CD14-positive monocyte (primary cell): ENCODE results near the gene KISS1R. TPM values are rescaled to one million over a fixed set of nuclear protein-coding genes. Genes with fewer than 3 reads are reported as not detected.

Experiments used
- DNase-seq, 3 donors: peaks; one replicate each; pipeline ENCODE4 v3.0.0-alpha.2; 2011 to 2022
- H2AFZ ChIP-seq: 2 replicates; pipeline ENCODE4 v1.6.0; 2012; ENCODE audit warnings: mild to moderate bottlenecking, low read depth, low read length, inconsistent platforms; ENCODE audit not compliant: insufficient read depth, poor library complexity, severe bottlenecking
- H3K27ac ChIP-seq, 2 donors: 1 replicate in 1 of 2; 2 replicates in 1 of 2; pipeline ENCODE4 v1.5.1; 2012 to 2013; ENCODE audit warnings: low read length in 2 of 2, control low read depth in 1 of 2, inconsistent platforms in 1 of 2, low read depth in 1 of 2, mild to moderate bottlenecking in 1 of 2
- H3K27me3 ChIP-seq, 2 donors: one replicate each; pipeline versions ENCODE4 v1.6.0 to v1.6.1; 2011 to 2013; ENCODE audit warnings: low read length in 2 of 2; ENCODE audit not compliant: control insufficient read depth in 2 of 2, insufficient read depth in 2 of 2
- H3K36me3 ChIP-seq, 2 donors: replicated peaks in 1 of 2; 1 replicate in 1 of 2; 2 replicates in 1 of 2; pipeline versions ENCODE4 v1.5.1 to v1.6.1; 2012 to 2013; ENCODE audit warnings: low read length in 2 of 2, control low read depth in 1 of 2, inconsistent platforms in 1 of 2, mild to moderate bottlenecking in 1 of 2; ENCODE audit not compliant: insufficient read depth in 2 of 2, control insufficient read depth in 1 of 2
- H3K4me1 ChIP-seq, 2 donors: 1 replicate in 1 of 2; 2 replicates in 1 of 2; pipeline versions ENCODE4 v1.5.1 to v1.6.1; 2012 to 2013; ENCODE audit warnings: low read length in 2 of 2, control low read depth in 1 of 2, inconsistent platforms in 1 of 2, mild to moderate bottlenecking in 1 of 2, moderate library complexity in 1 of 2; ENCODE audit not compliant: insufficient read depth in 2 of 2, control insufficient read depth in 1 of 2
- H3K4me2 ChIP-seq: replicated peaks from 2 replicates; pipeline ENCODE3; 2012; ENCODE audit warnings: low read length, moderate library complexity, mild to moderate bottlenecking; ENCODE audit not compliant: poor library complexity, severe bottlenecking; ENCODE audit errors: extremely low read depth
- H3K4me3 ChIP-seq, 3 experiments: fragments of 200-600 bp in 1 of 3; sonication (generic) in 1 of 3; replicated peaks in 1 of 3; 1 replicate in 2 of 3; 2 replicates in 1 of 3; pipeline ENCODE4 v1.5.1; 2011 to 2013; ENCODE audit warnings: low read length in 3 of 3, mild to moderate bottlenecking in 3 of 3, control low read depth in 2 of 3, low read depth in 2 of 3, inconsistent platforms in 1 of 3, moderate library complexity in 1 of 3
- H3K79me2 ChIP-seq: 2 replicates; pipeline ENCODE4 v1.6.0; 2012; ENCODE audit warnings: mild to moderate bottlenecking, control low read depth, inconsistent platforms, low read length, moderate library complexity; ENCODE audit not compliant: insufficient read depth
- H3K9ac ChIP-seq: 2 replicates; pipeline ENCODE4 v1.6.0; 2017; ENCODE audit warnings: low read length, mild to moderate bottlenecking; ENCODE audit not compliant: insufficient read depth, poor library complexity, severe bottlenecking
- H3K9me3 ChIP-seq, 2 donors: replicated peaks in 1 of 2; 1 replicate in 1 of 2; 2 replicates in 1 of 2; pipeline versions ENCODE4 v1.5.1 to v1.6.1; 2012 to 2013; ENCODE audit warnings: low read length in 2 of 2, control low read depth in 1 of 2; ENCODE audit not compliant: control insufficient read depth in 1 of 2, insufficient read depth in 1 of 2
- H4K20me1 ChIP-seq: 2 replicates; pipeline ENCODE4 v1.6.0; 2012; ENCODE audit warnings: mild to moderate bottlenecking, low read length, control low read depth, moderate library complexity; ENCODE audit not compliant: insufficient read depth
- H3K27ac Mint-ChIP-seq, 7 donors: one replicate each; pipeline ENCODE4 v1.8.0; 2020; ENCODE audit warnings: mild to moderate bottlenecking in 7 of 7, mixed read lengths in 7 of 7, moderate library complexity in 6 of 7, inconsistent platforms in 2 of 7
- H3K27me3 Mint-ChIP-seq, 3 donors: one replicate each; pipeline ENCODE4 v1.8.0; 2021 to 2022; ENCODE audit warnings: low read depth in 3 of 3, mild to moderate bottlenecking in 3 of 3, mixed read lengths in 3 of 3, moderate library complexity in 3 of 3, inconsistent platforms in 1 of 3
- H3K36me3 Mint-ChIP-seq, 2 donors: one replicate each; pipeline ENCODE4 v1.8.0; 2020; ENCODE audit warnings: mixed read lengths in 2 of 2, inconsistent platforms in 1 of 2, mild to moderate bottlenecking in 1 of 2
- H3K4me1 Mint-ChIP-seq: one replicate; pipeline ENCODE4 v1.8.0; 2020; ENCODE audit warnings: mild to moderate bottlenecking, mixed read lengths
- H3K4me3 Mint-ChIP-seq, 2 donors: one replicate each; pipeline ENCODE4 v1.8.0; 2020; ENCODE audit warnings: mild to moderate bottlenecking in 2 of 2, mixed read lengths in 2 of 2, moderate library complexity in 1 of 2
- H3K9me3 Mint-ChIP-seq, 7 donors: one replicate each; pipeline ENCODE4 v1.8.0; 2020 to 2022; ENCODE audit warnings: mixed read lengths in 7 of 7, mild to moderate bottlenecking in 6 of 7, moderate library complexity in 6 of 7, inconsistent platforms in 2 of 7
- WGBS: methylation state at CpG from one replicate; pipeline ENCODE4 v1.1.5; 2013; ENCODE audit warnings: missing lambda C conversion rate; ENCODE audit not compliant: insufficient coverage; 5-methylcytosine and 5-hydroxymethylcytosine counted together
- intact Hi-C, 2 donors: fragments of 100-400 bp; cut with micrococcal nuclease; formaldehyde crosslinking; loops; one replicate each; pipeline versions ENCODE4 v1.15.0 to v1.15.1; 2023
- polyA plus RNA-seq, 3 donors: library from polyadenylated mRNA; depleted of rRNA in 1 of 3; unstranded in 2 of 3; stranded (reverse) in 1 of 3; fragments of 300-500 nt in 2 of 3; fragments of >200 nt in 1 of 3; fragmentation: Illumina TruSeq in 2 of 3; gene quantifications; 1 replicate in 2 of 3; 2 replicates in 1 of 3; pipeline ENCODE4 v1.2.3, GENCODE V29; 2012 to 2021
- TF ChIP-seq, protein P1 (sequence below): fragments of 200-600 bp; IDR thresholded peaks from one replicate; pipeline ENCODE4 v1.8.0; 2022; ENCODE audit warnings: antibody characterized with exemption, mild to moderate bottlenecking

The KISS1R gene
- polyA plus RNA-seq, 3 donors = not detected

DNA sequence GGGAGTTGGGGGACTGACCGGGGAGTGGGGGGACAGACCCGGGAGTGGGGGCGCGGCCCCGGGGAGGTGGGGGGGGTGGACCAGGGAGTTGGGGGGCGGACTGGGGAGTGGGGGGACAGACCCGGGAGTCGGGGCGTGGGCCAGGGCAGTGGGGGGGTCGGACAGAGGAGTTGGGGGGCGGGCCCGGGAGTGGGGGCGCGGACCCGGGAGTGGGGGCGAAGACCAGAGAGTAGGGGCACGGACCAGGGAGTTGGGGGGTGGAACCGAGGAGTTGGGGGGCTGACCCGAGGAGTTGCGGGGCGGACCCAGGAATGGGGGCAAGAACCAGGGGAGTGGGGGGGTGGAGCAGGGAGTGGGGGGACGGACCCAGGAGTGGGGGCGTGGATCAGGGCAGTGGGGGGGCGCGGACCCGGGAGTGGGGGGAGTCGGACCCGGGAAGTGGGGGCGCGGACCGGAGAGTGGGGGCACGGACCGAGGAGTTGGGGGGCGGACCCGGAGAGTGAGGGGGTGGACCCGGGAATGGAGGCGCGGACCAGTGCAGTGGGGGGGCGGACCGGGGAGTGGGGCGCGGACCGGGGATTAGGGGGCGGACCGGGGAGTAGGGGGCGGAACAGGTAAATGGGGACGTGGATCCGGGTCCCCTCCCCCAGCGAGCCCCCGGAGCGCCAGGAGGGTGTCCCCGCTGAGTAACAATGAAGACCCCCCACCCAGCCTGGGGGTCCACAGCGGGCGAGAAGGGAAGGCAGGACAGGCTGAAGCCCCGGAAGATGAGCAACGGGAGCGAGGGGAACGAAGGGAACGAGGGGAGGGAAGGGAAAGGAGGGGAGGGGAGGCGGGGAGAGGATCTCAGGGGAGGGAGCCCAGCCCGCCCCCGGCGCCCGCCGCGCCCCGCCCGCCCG lies 4.7 kb upstream of the KISS1R start:
- Mint-ChIP-seq H3K36me3 (peaks cover 4 to 9% of the 10 kb centered on the region in 2 donors), H3K27ac (peak overlapping the region in 6 of 7 donors; percentile 51 to 85 (median 76)), H3K4me1 (peaks cover 43% of the 10 kb centered on the region), H3K9me3 (peaks cover 0 to 3% (median 0%) of the 10 kb centered on the region in 7 donors), H3K4me3 (peak overlapping the region; percentile 83), H3K27me3 (peaks cover 13 to 15% (median 15%) of the 10 kb centered on the region in 3 donors)
- peaks cover 52% of the 10 kb centered on the region for H3K79me2 ChIP-seq
- TF ChIP-seq, protein P1, sequence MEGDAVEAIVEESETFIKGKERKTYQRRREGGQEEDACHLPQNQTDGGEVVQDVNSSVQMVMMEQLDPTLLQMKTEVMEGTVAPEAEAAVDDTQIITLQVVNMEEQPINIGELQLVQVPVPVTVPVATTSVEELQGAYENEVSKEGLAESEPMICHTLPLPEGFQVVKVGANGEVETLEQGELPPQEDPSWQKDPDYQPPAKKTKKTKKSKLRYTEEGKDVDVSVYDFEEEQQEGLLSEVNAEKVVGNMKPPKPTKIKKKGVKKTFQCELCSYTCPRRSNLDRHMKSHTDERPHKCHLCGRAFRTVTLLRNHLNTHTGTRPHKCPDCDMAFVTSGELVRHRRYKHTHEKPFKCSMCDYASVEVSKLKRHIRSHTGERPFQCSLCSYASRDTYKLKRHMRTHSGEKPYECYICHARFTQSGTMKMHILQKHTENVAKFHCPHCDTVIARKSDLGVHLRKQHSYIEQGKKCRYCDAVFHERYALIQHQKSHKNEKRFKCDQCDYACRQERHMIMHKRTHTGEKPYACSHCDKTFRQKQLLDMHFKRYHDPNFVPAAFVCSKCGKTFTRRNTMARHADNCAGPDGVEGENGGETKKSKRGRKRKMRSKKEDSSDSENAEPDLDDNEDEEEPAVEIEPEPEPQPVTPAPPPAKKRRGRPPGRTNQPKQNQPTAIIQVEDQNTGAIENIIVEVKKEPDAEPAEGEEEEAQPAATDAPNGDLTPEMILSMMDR = no peak
- intact Hi-C loops = no loop called here
- no peaks in the 10 kb centered on the region for H3K9me3 ChIP-seq
- peak overlapping the region; percentile 85 for H3K4me2 ChIP-seq
- no peak for DNase-seq
- H4K20me1 ChIP-seq = peaks cover 6% of the 10 kb centered on the region
- peak overlapping the region; percentile 57 to 90 for H3K27ac ChIP-seq
- H3K4me3 ChIP-seq = peak overlapping the region; percentile 86 to 93 (median 86)
- H3K36me3 ChIP-seq = no peaks in the 10 kb centered on the region
- 0% methylated on average over 17 of the region's 69 CpGs for WGBS
- no peak overlapping the region for H2AFZ ChIP-seq
- H3K4me1 ChIP-seq = peaks cover 49 to 70% of the 10 kb centered on the region in 2 donors
- peak overlapping the region; percentile 93 for H3K9ac ChIP-seq
- H3K27me3 ChIP-seq = peaks cover 7 to 10% of the 10 kb centered on the region in 2 donors

DNA sequence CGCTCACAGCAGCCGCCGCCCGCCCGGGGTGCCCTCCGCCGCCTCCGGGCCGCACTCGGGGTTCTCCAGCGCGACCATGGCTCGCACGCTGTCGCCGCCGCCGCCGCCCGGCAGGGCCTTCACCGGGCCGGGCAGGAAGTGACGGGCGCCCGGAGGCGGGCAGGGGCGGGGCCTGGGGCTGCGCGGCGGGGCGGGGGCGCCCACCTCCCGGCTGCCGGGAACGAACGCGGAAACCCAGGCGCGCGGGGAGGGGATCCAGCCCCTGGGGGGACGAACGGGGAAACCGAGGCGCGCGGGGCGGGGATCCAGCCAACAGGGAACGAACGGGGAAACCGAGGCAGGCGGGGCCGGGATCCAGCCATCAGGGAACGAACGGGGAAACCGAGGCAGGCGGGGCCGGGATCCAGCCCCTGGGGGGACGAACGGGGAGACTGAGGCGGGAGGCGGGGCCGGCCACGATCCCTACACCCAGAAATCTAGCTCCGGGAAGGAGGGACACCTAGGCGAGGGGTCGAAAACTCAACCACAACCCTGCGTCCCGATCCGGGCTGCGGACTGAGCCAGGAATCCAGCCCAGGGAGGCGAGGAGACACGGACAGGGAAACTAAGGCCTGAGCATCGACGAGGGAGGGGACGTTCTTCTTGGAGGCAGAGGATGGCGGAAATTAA lies 3.9 kb upstream of the KISS1R start, which contains the start of gene R3HDM4:
Gene R3HDM4, minus strand, starts transcription at position 140 of the 669 bp plus-strand sequence. Its CDS starts 62 bp downstream, at position 78.
- TF ChIP-seq, protein P1 = no peak
- no peaks in the 10 kb centered on the region for H3K9me3 ChIP-seq
- H3K36me3 ChIP-seq = no peaks in the 10 kb centered on the region
- peak within 1 kb of the TSS; percentile 93 for H3K9ac ChIP-seq
- Mint-ChIP-seq H3K4me1 (peaks cover 37% of the 10 kb centered on the region), H3K27me3 (peaks cover 17 to 23% (median 19%) of the 10 kb centered on the region in 3 donors), H3K4me3 (peak within 1 kb of the TSS; percentile 83), H3K36me3 (peaks cover 4 to 9% of the 10 kb centered on the region in 2 donors), H3K27ac (peak within 1 kb of the TSS; percentile 75 to 94 (median 86)), H3K9me3 (peaks cover 0 to 3% (median 0%) of the 10 kb centered on the region in 7 donors)
- peaks cover 6% of the 10 kb centered on the region for H4K20me1 ChIP-seq
- H3K79me2 ChIP-seq = peaks cover 45% of the 10 kb centered on the region
- H2AFZ ChIP-seq = peak within 1 kb of the TSS; percentile 85
- intact Hi-C loops = no loop called here
- peak within 1 kb of the TSS; percentile 84 to 90 for H3K27ac ChIP-seq
- WGBS = under 1% methylated on average over 70 of the region's 76 CpGs
- peak; percentile 49 to 71 (median 66) for DNase-seq
- peak within 1 kb of the TSS; percentile 86 to 93 (median 89) for H3K4me3 ChIP-seq
- peak within 1 kb of the TSS; percentile 85 for H3K4me2 ChIP-seq
- H3K27me3 ChIP-seq = peaks cover 14 to 18% of the 10 kb centered on the region in 2 donors
- H3K4me1 ChIP-seq = peaks cover 48 to 70% of the 10 kb centered on the region in 2 donors
